Tibial nerve (tissue), 4 donors: Measurements from ENCODE around the gene LIM2. TPM values are rescaled to one million over a fixed set of nuclear protein-coding genes. Genes with fewer than 3 reads are reported as not detected.

Source experiments
- DNase-seq, 2 donors: peaks; one replicate each; pipeline ENCODE4 v3.0.0-alpha.2; 2019; ENCODE audit warnings: low spot score in 2 of 2
- H3K27ac ChIP-seq, 4 donors: fragments of 200-600 bp; sonication (generic) in 3 of 4; one replicate each; pipeline ENCODE4 v1.5.1; 2017 to 2019; ENCODE audit warnings: mild to moderate bottlenecking in 1 of 4
- H3K27me3 ChIP-seq, 2 donors: fragments of 200-600 bp; sonication (generic) in 1 of 2; one replicate each; pipeline versions ENCODE4 v1.5.1 to v1.6.0; 2017 to 2019
- H3K36me3 ChIP-seq, 3 donors: fragments of 200-600 bp; sonication (generic); one replicate each; pipeline ENCODE4 v1.5.1; 2018 to 2019
- H3K4me1 ChIP-seq, 4 donors: fragments of 200-600 bp; sonication (generic) in 3 of 4; one replicate each; pipeline ENCODE4 v1.5.1; 2017 to 2019
- H3K4me3 ChIP-seq, 4 donors: fragments of 200-600 bp; sonication (generic) in 3 of 4; one replicate each; pipeline ENCODE4 v1.5.1; 2017 to 2019; ENCODE audit warnings: mild to moderate bottlenecking in 1 of 4, moderate library complexity in 1 of 4
- H3K9me3 ChIP-seq, 4 donors: fragments of 200-600 bp; sonication (generic) in 3 of 4; one replicate each; pipeline ENCODE4 v1.5.1; 2017 to 2019
- EP300 ChIP-seq, 2 donors: sonication (generic); formaldehyde crosslinking; IDR thresholded peaks; one replicate each; pipeline ENCODE4 v1.6.1; 2017; ENCODE audit warnings: antibody characterized with exemption in 2 of 2, mild to moderate bottlenecking in 1 of 2
- POLR2A ChIP-seq, 2 donors: fragments of 450-650 bp; IDR thresholded peaks; one replicate each; pipeline ENCODE4 v1.6.1; 2017; ENCODE audit warnings: antibody characterized with exemption in 2 of 2, mild to moderate bottlenecking in 2 of 2, moderate library complexity in 2 of 2
- WGBS, 2 donors: methylation state at CpG; one replicate each; pipeline ENCODE4 v1.1.5; 2018; 5-methylcytosine and 5-hydroxymethylcytosine counted together
- total RNA-seq, 4 donors: library from RNA; depleted of rRNA; stranded (reverse); fragments of >200 nt; gene quantifications; one replicate each; pipeline ENCODE4 v1.1.0, GENCODE V29; 2016
- TF ChIP-seq, protein P1 (sequence below), 5 experiments: fragments of 200-600 bp in 3 of 5; fragments of 450-650 bp in 2 of 5; sonication (generic) in 3 of 5; IDR thresholded peaks; one replicate each; pipeline ENCODE4 v1.5.1; 2016 to 2019; ENCODE audit warnings: antibody characterized with exemption in 5 of 5, mild to moderate bottlenecking in 3 of 5, moderate library complexity in 2 of 5

LIM2 gene
- total RNA-seq, 4 donors from 2014 or later, result not detected

DNA sequence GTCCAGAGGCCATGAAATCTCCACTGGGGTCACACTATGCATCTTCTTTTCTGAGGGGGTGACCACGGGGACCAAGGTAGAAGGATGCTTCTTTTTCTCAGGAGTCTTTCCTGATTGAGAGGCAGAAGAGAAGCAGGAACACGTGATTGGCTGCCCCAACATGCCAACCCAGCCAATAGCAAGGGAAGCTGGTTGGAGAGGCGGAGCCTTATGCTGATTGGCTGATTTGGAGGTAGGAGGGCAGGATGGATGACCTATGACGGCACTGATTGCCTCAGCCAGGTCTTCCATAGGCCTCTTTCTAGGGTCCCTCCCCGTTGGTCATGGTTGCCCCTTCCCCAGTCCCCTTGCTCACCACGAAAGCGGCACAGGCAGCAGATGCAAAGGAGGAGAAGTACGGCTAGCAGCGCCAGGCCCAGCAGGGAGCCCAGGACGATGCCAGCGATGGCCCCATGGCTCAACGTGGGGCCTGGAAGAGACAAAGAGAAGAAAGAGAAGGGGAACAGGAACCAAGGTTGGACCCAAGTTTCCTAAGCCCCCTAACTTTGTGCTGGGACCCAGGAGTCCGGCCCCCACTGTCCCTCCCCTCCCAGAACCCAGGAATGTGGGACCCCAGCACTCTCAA lies 53.8 kb downstream of the LIM2 start:
- TF ChIP-seq POLR2A (IDR thresholded peaks at IDR 0.05) (no peak), EP300 (IDR thresholded peaks at IDR 0.05) (no peak)
- TF ChIP-seq, protein P1, sequence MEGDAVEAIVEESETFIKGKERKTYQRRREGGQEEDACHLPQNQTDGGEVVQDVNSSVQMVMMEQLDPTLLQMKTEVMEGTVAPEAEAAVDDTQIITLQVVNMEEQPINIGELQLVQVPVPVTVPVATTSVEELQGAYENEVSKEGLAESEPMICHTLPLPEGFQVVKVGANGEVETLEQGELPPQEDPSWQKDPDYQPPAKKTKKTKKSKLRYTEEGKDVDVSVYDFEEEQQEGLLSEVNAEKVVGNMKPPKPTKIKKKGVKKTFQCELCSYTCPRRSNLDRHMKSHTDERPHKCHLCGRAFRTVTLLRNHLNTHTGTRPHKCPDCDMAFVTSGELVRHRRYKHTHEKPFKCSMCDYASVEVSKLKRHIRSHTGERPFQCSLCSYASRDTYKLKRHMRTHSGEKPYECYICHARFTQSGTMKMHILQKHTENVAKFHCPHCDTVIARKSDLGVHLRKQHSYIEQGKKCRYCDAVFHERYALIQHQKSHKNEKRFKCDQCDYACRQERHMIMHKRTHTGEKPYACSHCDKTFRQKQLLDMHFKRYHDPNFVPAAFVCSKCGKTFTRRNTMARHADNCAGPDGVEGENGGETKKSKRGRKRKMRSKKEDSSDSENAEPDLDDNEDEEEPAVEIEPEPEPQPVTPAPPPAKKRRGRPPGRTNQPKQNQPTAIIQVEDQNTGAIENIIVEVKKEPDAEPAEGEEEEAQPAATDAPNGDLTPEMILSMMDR (IDR thresholded peaks at IDR 0.05), result no peak
- 85 to 90% methylated on average over 13 of the region's 13 CpGs for WGBS, 2 donors
- peaks cover 0 to 8% (median 2%) of the 10 kb centered on the region in 4 donors for H3K4me1 ChIP-seq
- H3K9me3 ChIP-seq, result no peaks in the 10 kb centered on the region
- DNase-seq, result no peak
- H3K4me3 ChIP-seq, result no peak overlapping the region
- no peak overlapping the region for H3K27ac ChIP-seq
- H3K27me3 ChIP-seq, result peaks cover 0 to 14% of the 10 kb centered on the region in 2 donors
- H3K36me3 ChIP-seq, result peaks cover 0 to 31% (median 0%) of the 10 kb centered on the region in 3 donors

DNA sequence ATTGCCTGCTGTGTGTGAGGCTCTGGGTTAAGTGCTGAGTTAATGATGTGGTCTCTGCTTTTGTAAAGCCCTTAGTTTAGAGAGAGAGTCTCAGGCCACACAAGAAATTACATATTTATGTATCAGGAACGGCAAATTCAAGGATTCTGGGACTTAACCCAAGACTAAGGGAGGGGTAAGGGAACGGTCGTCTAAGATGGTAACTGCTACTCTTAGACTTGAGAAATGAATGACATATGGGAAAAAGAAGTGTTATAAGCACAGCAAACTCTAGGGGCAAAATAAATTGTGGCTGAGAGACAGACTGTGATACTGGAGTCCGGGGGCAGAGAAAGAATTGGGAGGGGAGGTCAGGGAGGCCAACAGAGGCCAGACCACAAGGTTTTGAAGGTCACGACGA lies 56.1 kb downstream of the LIM2 start:
- H3K36me3 ChIP-seq, result peaks cover 0 to 31% (median 0%) of the 10 kb centered on the region in 3 donors
- no peak overlapping the region for H3K27ac ChIP-seq
- H3K9me3 ChIP-seq, result no peaks in the 10 kb centered on the region
- no peak for DNase-seq
- WGBS, 2 donors, result 82 to 87% methylated on average over 6 of the region's 6 CpGs
- no peak for TF ChIP-seq POLR2A (IDR thresholded peaks at IDR 0.05)
- TF ChIP-seq, protein P1 (IDR thresholded peaks at IDR 0.05), result no peak
- TF ChIP-seq EP300 (IDR thresholded peaks at IDR 0.05), result no peak
- no peak overlapping the region for H3K4me3 ChIP-seq
- H3K4me1 ChIP-seq, result peaks cover 0 to 15% (median 6%) of the 10 kb centered on the region in 4 donors
- H3K27me3 ChIP-seq, result peaks cover 0 to 37% of the 10 kb centered on the region in 2 donors

DNA sequence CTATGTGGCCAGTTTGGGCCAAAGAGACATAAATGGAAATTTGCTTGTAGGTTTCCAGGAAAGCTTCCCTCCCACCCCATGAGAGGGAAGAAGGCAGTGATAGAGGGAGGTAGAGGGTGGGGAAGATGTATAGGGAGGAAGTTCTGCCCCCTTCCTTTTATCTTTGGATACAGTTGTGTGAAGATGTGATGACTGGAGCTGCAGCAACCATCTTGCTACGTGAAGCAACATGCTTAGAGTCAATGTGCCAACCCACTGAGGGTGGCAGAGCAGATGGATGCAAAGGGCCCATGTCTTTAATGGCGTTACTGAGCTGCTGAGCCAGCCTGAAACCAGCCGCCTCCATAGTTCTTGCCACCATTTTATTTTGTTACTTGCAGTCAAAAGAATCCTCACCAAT lies 56.6 kb downstream of the LIM2 start:
- H3K36me3 ChIP-seq, result peaks cover 0 to 31% (median 0%) of the 10 kb centered on the region in 3 donors
- no peaks in the 10 kb centered on the region for H3K9me3 ChIP-seq
- TF ChIP-seq, protein P1 (IDR thresholded peaks at IDR 0.05), result no peak
- TF ChIP-seq EP300 (IDR thresholded peaks at IDR 0.05) (no peak), POLR2A (IDR thresholded peaks at IDR 0.05) (no peak)
- peaks cover 0 to 42% of the 10 kb centered on the region in 2 donors for H3K27me3 ChIP-seq
- peaks cover 0 to 16% (median 6%) of the 10 kb centered on the region in 4 donors for H3K4me1 ChIP-seq
- WGBS, 2 donors, result 78 to 89% methylated on average over 3 of the region's 3 CpGs
- H3K27ac ChIP-seq, result no peak overlapping the region
- H3K4me3 ChIP-seq, result no peak overlapping the region
- DNase-seq, result no peak

DNA sequence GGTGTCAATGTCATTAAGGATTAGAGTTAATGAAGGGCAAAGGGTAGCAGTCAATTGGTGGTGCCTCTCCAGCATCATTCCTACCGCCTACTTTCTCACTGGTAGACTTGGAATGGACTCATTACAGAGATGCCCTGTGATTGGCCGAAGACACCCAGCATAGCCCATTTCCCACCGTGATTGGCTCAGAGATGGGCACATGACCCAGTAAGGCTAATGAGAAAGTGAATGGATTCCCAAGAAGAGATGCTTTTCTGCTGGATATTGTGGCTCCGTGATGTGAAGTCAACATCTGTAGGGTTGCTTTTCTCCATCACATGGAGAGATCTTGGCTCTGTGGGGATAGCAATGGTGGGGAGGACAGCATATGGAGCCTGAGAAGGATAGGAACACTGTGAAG lies 57.4 kb downstream of the LIM2 start:
- peaks cover 0 to 50% of the 10 kb centered on the region in 2 donors for H3K27me3 ChIP-seq
- no peak overlapping the region for H3K27ac ChIP-seq
- TF ChIP-seq EP300 (IDR thresholded peaks at IDR 0.05) (no peak), POLR2A (IDR thresholded peaks at IDR 0.05) (no peak)
- TF ChIP-seq, protein P1 (IDR thresholded peaks at IDR 0.05), result no peak
- DNase-seq, result no peak
- WGBS, 2 donors, result 94 to 97% methylated on average over 4 of the region's 4 CpGs
- peaks cover 0 to 16% (median 6%) of the 10 kb centered on the region in 4 donors for H3K4me1 ChIP-seq
- H3K36me3 ChIP-seq, result peaks cover 0 to 31% (median 0%) of the 10 kb centered on the region in 3 donors
- H3K9me3 ChIP-seq, result no peaks in the 10 kb centered on the region
- H3K4me3 ChIP-seq, result no peak overlapping the region

Other genes starting within 250 kb of the LIM2 start
- 1 to 10 TPM in 2 of 4 donors, under 1 TPM in 2; 0.42 to 7.5 (median 1.1) TPM for gene SIGLEC7, start 245.7 kb downstream of the LIM2 start, total RNA-seq
- gene CD33, start 162.9 kb downstream of the LIM2 start, total RNA-seq, result 10 to 100 TPM in 1 of 4 donors, 1 to 10 TPM in 3; 2.9 to 27.0 (median 8.9) TPM
- not detected for gene SIGLECL1, start 136.9 kb downstream of the LIM2 start, total RNA-seq
- under 1 TPM in 1 of 4 donors, not detected in 3; 0.30 TPM for gene IGLON5, start 76.3 kb downstream of the LIM2 start, total RNA-seq
- 1 to 10 TPM in 3 of 4 donors, under 1 TPM in 1; 0.44 to 3.7 (median 2.1) TPM for gene VSIG10L, start 45.8 kb downstream of the LIM2 start, total RNA-seq
- 100 to 1,000 TPM in 3 of 4 donors, 10 to 100 TPM in 1; 73.2 to 118 (median 101) TPM for gene ETFB, start 21.6 kb downstream of the LIM2 start, total RNA-seq
- not detected for gene CLDND2, start 19.0 kb downstream of the LIM2 start, total RNA-seq
- 1 to 10 TPM in 2 of 4 donors, not detected in 2; 3.6 to 3.9 TPM for gene NKG7, start 15.3 kb downstream of the LIM2 start, total RNA-seq
- under 1 TPM in 1 of 4 donors, not detected in 3; 0.63 TPM for gene C19orf84, start 2.6 kb upstream of the LIM2 start, total RNA-seq
- 10 to 100 TPM in 2 of 4 donors, 1 to 10 TPM in 2; 2.1 to 21.9 (median 7.3) TPM for gene SIGLEC10, start 29.7 kb upstream of the LIM2 start, total RNA-seq
- 1 to 10 TPM in 1 of 4 donors, under 1 TPM in 3; 0.20 to 5.5 (median 0.87) TPM for gene SIGLEC8, start 70.5 kb upstream of the LIM2 start, total RNA-seq
- gene CEACAM18, start 90.6 kb upstream of the LIM2 start, total RNA-seq, result not detected
- under 1 TPM in 1 of 4 donors, not detected in 3; 0.66 TPM for gene SIGLEC12, start 113.8 kb upstream of the LIM2 start, total RNA-seq
- gene SIGLEC6, start 143.7 kb upstream of the LIM2 start, total RNA-seq, result 1 to 10 TPM in 1 of 4 donors, under 1 TPM in 3; 0.44 to 1.5 (median 0.59) TPM
- 1 to 10 TPM; 4.3 to 8.5 (median 7.3) TPM for gene ZNF175, start 183.3 kb upstream of the LIM2 start, total RNA-seq
- 1 to 10 TPM in 3 of 4 donors, under 1 TPM in 1; 0.20 to 2.2 (median 1.6) TPM for gene SIGLEC5, start 242.4 kb upstream of the LIM2 start, total RNA-seq